SH-SY5Y (cell line): ENCODE measurements around the gene ESR1.

Experiments
- GATA2 ChIP-seq: IDR thresholded peaks from 2 replicates; pipeline ENCODE4 v1.6.1; 2011; ENCODE audit warnings: mild to moderate bottlenecking, low read depth, low read length
- GATA3 ChIP-seq: IDR thresholded peaks from 2 replicates; pipeline ENCODE4 v1.6.1; 2011; ENCODE audit warnings: low read depth, mild to moderate bottlenecking, low read length, moderate library complexity

DNA sequence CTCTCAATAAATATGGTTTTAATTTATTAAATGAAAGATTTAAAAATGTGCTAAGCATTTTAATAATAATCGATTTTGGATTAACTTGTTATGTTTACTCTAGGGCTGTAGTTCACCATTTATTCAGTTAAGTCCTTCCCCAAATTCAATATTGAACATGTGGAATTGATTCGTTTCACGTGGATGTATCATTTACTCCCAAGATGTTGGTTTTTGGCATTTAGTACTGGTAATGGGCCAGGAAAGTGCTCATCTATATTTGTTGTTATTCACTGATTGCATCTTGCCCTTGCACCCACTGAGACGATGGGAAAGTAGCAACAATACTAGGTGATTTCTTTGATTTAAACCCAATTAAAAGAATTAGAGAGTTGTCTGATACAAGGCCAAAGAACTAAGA is 97.1 kb downstream of the ESR1 start:
- TF ChIP-seq GATA2 = no peak
- no peak for TF ChIP-seq GATA3
